D721Med (cell line): ENCODE results near the gene DAZAP2.
A peak's percentile ranks its signal among the peaks of the same experiment; 100 is the strongest.
"Not testable (repeated sequence)": the region's sequence is repeated elsewhere in the genome, so short reads cannot be mapped to it uniquely, and the experiment has no call there.

Experiments used
- DNase-seq: peaks from one replicate; pipeline ENCODE4 v3.0.0; 2011; ENCODE audit warnings: low spot score; ENCODE audit not compliant: insufficient read length
- FAIRE-seq: peaks from 2 replicates; lab custom pipeline; 2011; peaks lifted over from hg19 to GRCh38; lab: Jason Lieb, UNC
- CTCF ChIP-seq: IDR thresholded peaks from 2 replicates; pipeline ENCODE4 v1.5.1; 2012; ENCODE audit warnings: mild to moderate bottlenecking, control low read depth; ENCODE audit not compliant: insufficient read depth; ENCODE audit errors: missing control alignments

The DAZAP2 gene

GRCh38 chr12:51247523-51248206 is 9.0 kb downstream of the DAZAP2 start:
- no peak for TF ChIP-seq CTCF
- FAIRE-seq (no peak), DNase-seq (no peak)

GRCh38 chr12:51253276-51253675 is 14.7 kb downstream of the DAZAP2 start:
- DNase-seq (no peak), FAIRE-seq (no peak)
- no peak for TF ChIP-seq CTCF

- DNase-seq = no peak
- no peak for FAIRE-seq
- no peak for TF ChIP-seq CTCF
These were observed 15.9 kb downstream of the DAZAP2 start for GRCh38 chr12:51254536-51254935.

GRCh38 chr12:51259600-51259999 is 21.0 kb downstream of the DAZAP2 start:
- not testable (repeated sequence) for FAIRE-seq, DNase-seq

- no peak for FAIRE-seq
- no peak for DNase-seq
- TF ChIP-seq CTCF = peak; percentile 46
These were observed 24.1 kb downstream of the DAZAP2 start for GRCh38 chr12:51262758-51263177.

GRCh38 chr12:51263341-51263740 is 24.7 kb downstream of the DAZAP2 start:
- no peak for TF ChIP-seq CTCF
- DNase-seq (no peak), FAIRE-seq (no peak)

GRCh38 chr12:51264297-51264696 is 25.7 kb downstream of the DAZAP2 start:
- DNase-seq = no peak
- no peak for TF ChIP-seq CTCF
- FAIRE-seq = no peak
